ENCODE data around the gene CBLB.

DNA sequence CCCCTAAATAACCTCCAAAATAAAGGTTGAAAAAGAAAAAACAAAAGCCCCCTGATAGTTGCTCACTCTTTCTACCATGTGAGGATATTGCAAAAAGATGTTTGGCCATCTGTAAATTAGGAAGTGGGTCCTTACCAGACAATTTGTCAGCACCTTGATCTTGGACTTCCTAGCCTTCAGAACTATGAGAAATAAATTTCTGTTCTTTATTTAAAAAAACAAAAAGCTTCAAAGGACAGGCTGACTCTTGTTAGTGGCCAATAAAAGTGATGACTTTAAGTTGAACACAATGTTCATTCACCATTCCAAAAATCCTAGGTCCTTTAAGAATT lies 103.5 kb downstream of the CBLB start:
- TF ChIP-seq POLR2AphosphoS5 (IDR thresholded peaks at IDR 0.05; ENCODE audit: borderline replicate concordance, low read depth, low read length) (no peak), EZH2 (IDR thresholded peaks at IDR 0.05) (no peak)
